Uterus (tissue), 2 donors: ENCODE measurements around the gene TANGO2.

Source experiments
- POLR2A ChIP-seq, 2 donors: fragments of 450-650 bp; IDR thresholded peaks; one replicate each; pipeline ENCODE4 v1.6.1; 2016; ENCODE audit warnings: antibody characterized with exemption in 2 of 2, mild to moderate bottlenecking in 1 of 2, moderate library complexity in 1 of 2
- TF ChIP-seq, protein P1 (sequence below), 4 experiments: fragments of 200-600 bp in 2 of 4; fragments of 450-650 bp in 2 of 4; sonication (generic) in 2 of 4; IDR thresholded peaks; one replicate each; pipeline ENCODE4 v1.5.1; 2016 to 2019; ENCODE audit warnings: antibody characterized with exemption in 4 of 4, mild to moderate bottlenecking in 2 of 4, moderate library complexity in 1 of 4

DNA sequence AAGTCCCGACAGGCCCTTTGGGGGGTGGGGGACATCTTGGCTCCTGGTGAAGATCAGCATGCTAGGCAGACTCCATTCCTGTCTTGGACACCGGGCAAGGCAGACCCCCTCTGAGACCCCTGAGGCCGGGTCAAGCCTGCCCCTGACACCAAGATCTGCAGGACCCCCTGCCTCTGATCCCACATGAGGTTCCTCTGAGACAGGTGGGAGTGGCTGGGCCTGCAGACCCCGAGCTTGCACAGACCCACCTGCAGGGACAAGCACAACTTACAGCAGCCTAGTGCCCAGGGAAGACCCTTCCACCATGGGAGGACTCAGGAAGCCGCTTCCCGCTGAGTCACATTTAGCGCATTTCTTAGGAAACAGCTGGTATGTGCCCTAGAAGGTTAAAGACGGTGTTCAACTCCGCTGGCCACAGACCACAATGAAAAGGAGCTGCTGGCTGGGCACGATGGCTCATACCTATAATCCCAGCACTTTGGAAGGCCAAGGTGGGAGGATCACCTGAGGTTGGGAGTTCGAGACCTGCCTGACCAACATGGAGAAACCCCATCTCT is 19.8 kb upstream of the TANGO2 start:
- no peak for TF ChIP-seq POLR2A (IDR thresholded peaks at IDR 0.05)
- TF ChIP-seq, protein P1, sequence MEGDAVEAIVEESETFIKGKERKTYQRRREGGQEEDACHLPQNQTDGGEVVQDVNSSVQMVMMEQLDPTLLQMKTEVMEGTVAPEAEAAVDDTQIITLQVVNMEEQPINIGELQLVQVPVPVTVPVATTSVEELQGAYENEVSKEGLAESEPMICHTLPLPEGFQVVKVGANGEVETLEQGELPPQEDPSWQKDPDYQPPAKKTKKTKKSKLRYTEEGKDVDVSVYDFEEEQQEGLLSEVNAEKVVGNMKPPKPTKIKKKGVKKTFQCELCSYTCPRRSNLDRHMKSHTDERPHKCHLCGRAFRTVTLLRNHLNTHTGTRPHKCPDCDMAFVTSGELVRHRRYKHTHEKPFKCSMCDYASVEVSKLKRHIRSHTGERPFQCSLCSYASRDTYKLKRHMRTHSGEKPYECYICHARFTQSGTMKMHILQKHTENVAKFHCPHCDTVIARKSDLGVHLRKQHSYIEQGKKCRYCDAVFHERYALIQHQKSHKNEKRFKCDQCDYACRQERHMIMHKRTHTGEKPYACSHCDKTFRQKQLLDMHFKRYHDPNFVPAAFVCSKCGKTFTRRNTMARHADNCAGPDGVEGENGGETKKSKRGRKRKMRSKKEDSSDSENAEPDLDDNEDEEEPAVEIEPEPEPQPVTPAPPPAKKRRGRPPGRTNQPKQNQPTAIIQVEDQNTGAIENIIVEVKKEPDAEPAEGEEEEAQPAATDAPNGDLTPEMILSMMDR (IDR thresholded peaks at IDR 0.05) = no peak
